HuH-7 (cell line): Measurements from ENCODE around the gene PRKAA2.

Experiments used
- DNase-seq: peaks from one replicate; pipeline ENCODE4 v3.0.0; 2011; ENCODE audit warnings: low spot score

Gene PRKAA2

DNA sequence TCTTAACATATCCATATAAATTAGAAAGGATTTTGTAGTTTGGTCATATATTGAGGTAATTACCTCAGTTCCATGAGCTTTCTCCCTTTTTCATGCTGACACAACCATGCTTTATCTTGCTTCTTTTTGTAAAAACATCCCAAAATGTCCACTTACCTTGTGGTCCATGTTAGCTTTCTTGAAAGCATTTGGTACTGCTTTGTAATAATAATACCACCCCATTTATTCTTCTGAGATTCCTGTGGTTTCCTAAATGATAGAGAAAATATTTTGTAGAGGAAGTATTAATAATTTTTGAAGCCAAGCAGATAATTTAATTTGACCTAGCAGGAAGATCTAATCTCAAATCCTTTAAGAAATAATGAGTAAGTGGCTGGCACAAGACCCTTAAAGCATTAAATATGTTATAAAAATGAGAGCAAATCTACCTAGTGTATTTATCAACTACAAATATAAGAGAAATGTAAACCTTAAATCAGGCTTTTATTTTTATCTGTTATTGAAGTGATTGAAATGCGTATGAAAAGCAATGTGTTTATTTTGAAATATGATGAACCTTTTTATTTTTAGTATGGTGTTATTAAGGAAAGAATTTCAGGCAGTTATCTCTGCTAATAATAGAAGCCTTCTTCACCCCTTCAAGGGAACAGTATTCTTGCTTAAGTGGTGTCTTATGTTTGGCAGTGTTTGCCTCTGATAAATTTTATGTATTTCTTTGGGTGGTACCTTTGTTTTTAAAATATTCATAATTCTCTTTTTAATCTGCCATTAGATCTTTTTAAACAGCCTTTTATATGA lies 9.2 kb downstream of the PRKAA2 start:
- DNase-seq: no peak

- DNase-seq: no peak
Observed at GRCh38 chr1:56655991-56656613, 11.0 kb downstream of the PRKAA2 start.

GRCh38 chr1:56658254-56658653 lies 13.1 kb downstream of the PRKAA2 start:
- no peak for DNase-seq

- DNase-seq: no peak
Observed at GRCh38 chr1:56660293-56660692, 15.2 kb downstream of the PRKAA2 start.

DNA sequence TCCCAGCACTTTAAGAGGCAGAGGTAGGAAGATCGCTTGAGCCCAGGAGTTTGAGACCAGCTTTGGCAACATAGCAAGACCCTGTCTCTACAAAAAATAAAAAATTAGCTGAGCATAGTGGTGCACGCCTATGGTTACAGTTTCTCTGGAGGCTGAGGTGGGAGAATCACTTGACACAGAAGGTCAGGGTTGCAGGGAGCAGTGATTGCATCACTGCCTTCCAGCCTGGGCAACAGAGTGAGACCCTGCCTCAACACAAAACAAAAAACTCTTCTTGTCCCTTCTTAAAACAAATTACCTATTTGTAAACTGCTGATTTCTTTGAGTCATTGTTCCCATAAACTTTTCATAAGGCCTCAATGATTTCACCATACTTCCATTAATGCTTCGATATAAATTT lies 18.7 kb downstream of the PRKAA2 start:
- no peak for DNase-seq

- no peak for DNase-seq
Observed at GRCh38 chr1:56665384-56665783, 20.3 kb downstream of the PRKAA2 start.

- no peak for DNase-seq
Observed at GRCh38 chr1:56666112-56666608, 21.0 kb downstream of the PRKAA2 start.

- no peak for DNase-seq
Observed at GRCh38 chr1:56670350-56670749, 25.2 kb downstream of the PRKAA2 start.

DNA sequence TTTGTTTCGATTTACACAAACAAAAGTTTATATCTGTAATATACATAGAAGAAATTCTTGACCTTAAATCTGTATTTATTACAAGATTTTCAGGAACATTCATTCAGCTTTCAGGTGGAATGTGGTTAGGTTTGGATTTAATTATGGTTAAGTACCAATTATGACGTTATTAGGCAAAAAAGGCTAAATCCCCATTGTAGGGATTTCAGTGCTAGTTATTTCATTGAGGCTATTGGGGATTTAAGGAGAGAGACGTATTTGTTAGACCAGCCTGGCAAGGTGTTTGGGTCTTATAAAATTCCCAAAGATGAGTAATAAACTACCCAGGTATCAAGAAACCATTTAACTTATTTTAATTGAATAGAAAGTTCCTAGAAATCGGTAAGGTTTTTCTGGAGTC lies 26.0 kb downstream of the PRKAA2 start:
- no peak for DNase-seq

DNA sequence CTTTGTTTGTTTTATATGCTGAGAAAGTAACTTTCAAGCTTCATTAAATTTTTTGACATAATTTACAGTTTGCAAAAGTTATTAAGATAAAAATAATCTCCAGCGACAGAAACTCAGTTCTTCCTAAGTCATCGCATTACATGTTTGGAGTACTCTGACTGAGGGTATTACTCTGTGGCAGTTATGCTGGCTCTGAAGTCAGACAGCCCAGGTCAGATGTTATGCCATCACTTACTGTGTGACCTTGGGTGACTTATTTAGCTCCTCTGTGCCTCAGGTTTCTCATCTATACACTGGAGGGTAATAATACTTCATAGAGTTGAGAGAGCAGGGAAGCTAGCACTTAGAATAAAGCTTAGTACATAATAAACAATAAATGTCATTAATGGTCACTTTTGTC lies 26.4 kb downstream of the PRKAA2 start:
- no peak for DNase-seq

DNA sequence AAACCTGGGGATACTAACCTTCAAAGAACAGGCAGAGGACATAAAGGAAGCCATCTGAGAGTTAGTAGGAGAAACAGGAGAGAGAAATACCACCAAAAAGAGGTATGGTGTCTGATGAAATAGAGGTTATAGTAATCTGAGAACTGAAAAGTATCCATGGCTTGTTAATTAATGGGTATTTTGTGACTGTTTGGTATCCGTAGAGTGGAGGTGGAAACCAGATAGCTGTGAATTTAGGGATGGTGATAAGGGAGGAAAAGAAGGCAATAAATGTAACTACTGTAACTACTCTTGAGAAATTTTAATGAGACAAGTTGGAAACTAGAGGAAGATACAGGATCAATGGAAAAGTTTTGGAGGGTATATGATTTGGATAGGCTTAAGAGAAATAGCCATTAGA lies 27.5 kb downstream of the PRKAA2 start:
- no peak for DNase-seq

DNA sequence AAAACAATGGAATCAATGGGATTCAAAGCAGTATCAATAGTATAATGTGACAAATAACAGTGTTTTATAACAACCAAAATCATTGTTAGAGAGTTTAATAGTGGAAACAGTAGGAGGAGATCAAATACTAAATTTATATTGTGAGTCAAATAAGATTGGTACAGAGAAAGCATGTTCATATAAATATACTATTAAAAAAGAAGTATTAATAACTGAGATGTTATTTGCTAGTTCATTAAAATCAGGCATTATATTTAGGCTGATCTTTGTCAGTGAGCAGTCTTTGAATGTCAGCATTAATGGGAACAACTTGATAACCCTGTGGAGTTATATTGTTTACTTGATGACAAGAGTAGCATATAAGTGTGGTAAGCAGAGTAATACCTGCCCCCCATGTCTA lies 30.6 kb downstream of the PRKAA2 start:
- DNase-seq: no peak

DNA sequence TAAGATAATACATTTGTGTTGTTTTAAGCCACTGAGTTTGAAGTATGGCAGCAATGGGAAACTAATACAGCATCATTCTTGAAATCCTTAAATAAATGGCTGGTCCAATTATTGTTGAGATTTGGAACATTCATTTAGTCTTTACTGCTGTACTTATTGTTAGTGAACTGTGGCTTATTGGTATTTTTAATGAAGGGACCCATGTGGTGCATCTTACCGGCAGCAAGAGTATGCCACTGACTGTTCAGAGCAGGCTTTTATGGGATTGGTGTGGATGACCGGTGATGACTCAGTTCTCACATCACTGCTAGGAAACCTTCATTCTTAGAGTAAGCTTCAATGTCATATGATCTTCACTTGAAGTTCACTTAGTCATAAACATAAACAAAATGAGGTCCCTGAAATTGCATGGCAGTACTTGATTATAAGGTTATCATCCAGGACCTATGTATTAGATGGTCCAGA lies 31.5 kb downstream of the PRKAA2 start:
- DNase-seq: no peak

GRCh38 chr1:56683569-56683968 lies 38.5 kb downstream of the PRKAA2 start:
- no peak for DNase-seq

GRCh38 chr1:56686169-56686568 lies 41.1 kb downstream of the PRKAA2 start:
- DNase-seq: no peak

GRCh38 chr1:56688522-56689026 lies 43.5 kb downstream of the PRKAA2 start:
- DNase-seq: peak; percentile 9

DNA sequence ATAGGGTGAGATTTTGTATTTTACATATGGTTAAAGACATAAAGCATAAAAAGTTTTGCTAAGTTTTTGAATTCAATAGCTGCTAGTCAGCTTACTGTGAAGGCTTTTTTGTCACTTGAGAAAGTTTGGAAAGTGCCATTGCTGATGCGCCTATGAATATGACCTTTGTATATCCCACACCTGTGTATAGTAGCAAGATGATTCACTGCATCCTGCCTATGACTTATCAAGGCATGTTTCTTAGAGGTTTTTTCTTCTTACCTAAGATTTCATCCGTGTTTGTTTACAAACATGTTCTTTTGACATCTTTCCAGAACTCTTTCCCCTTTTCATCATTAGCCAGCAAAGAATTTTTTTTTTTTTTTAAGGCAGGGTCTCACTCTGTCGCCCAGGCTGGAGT lies 51.5 kb downstream of the PRKAA2 start:
- DNase-seq: no peak

DNA sequence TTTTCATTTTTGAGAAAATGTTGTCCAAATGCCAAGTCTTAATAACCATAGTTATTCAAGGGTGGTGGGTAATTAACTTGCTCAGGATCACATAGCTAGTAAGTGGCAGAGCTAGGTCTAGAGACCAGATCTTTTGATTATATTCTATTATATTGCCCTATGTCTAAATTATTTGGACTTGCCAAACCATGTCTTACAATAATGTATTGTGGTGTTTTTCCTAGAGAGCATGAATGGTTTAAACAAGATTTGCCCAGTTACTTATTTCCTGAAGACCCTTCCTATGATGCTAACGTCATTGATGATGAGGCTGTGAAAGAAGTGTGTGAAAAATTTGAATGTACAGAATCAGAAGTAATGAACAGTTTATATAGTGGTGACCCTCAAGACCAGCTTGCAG lies 58.6 kb downstream of the PRKAA2 start:
- DNase-seq: no peak

GRCh38 chr1:56707379-56707778 lies 62.3 kb downstream of the PRKAA2 start:
- no peak for DNase-seq

GRCh38 chr1:56709269-56709880 lies 64.3 kb downstream of the PRKAA2 start:
- DNase-seq: peak; percentile 40

DNA sequence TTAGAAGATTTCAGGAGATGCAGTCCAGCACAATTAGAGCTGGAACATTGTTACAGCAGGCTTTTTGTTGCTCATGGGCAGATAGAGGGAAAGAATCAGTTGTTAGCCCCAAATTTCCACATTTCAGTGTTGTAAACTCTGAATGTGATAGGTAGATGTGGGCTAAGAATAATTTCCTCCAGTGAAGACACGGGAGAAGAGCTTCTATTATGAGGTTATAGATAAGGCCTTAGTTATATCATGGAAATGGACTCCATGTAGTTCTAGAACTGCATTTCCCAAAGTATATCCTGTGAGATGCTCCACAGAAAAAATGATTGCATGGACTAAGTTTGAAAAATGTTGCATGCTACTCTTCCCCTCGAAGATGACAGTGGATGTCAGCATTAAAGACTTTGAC lies 64.9 kb downstream of the PRKAA2 start:
- DNase-seq: no peak

- DNase-seq: no peak
Observed at GRCh38 chr1:56710646-56711045, 65.5 kb downstream of the PRKAA2 start.

DNA sequence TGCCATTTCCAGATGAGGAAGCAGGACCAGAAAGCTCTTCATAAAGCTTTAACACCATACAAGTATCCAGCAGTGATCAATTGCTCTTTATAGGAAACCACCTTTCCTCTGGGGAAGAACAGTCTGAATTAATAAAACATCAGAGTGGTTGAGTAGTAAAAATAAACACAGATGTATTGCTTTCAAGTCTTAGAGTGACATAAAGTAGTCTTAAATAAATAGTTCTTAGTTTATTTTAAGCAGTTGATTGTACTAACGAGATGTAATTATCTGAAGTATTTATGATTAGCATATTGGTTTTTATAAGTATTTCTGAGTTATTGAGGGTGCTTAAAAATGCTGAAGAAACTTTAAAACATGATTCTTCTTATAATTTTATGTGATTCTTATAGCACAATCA lies 67.0 kb downstream of the PRKAA2 start:
- no peak for DNase-seq
